IMR-90 (cell line): ENCODE measurements around the gene CATSPERB. TPM values are rescaled to one million over a fixed set of nuclear protein-coding genes. Genes with fewer than 3 reads are reported as not detected.

Source experiments
- ATAC-seq: fragments of 200-7000 bp; cut with Tn5 transposase; 2 replicates; pipeline ENCODE4 v1.9.1; 2020; ENCODE audit warnings: low read depth, mild to moderate bottlenecking, moderate library complexity
- BruUV-seq: library from RNA; stranded (reverse); fragments of 400-500 nt; replicated peaks from 2 replicates; lab custom pipeline; 2021; lab: Mats Ljungman, UMichigan
- CTCF ChIA-PET: fragments of 300-600 bp; formaldehyde crosslinking; extraction: SDS; loops from one replicate; lab custom pipeline; 2021; ENCODE audit warnings: antibody characterized with exemption; lab: Yijun Ruan, JAX
- POLR2A ChIA-PET: fragments of 300-600 bp; sonication (Branson Sonifier 250); formaldehyde crosslinking; loops from one replicate; lab custom pipeline; 2022; ENCODE audit warnings: antibody characterized with exemption; ENCODE audit not compliant: unreplicated experiment; lab: Charles Lee
- DNase-seq: peaks from one replicate; pipeline ENCODE4 v3.0.0; 2013
- H2AFZ ChIP-seq: replicated peaks from 2 replicates; pipeline ENCODE3; 2013; ENCODE audit warnings: low read length, mild to moderate bottlenecking; ENCODE audit not compliant: poor library complexity
- H2AK5ac ChIP-seq: 2 replicates; pipeline ENCODE4 v1.6.1; 2013; ENCODE audit warnings: low read depth, low read length, inconsistent platforms
- H2AK9ac ChIP-seq: replicated peaks from 2 replicates; pipeline ENCODE3; 2013; ENCODE audit warnings: mild to moderate bottlenecking, low read depth, low read length, moderate library complexity; ENCODE audit not compliant: poor library complexity
- H2BK120ac ChIP-seq: 2 replicates; pipeline ENCODE4 v1.6.1; 2013; ENCODE audit warnings: low read depth, low read length, inconsistent platforms
- H2BK15ac ChIP-seq: 3 replicates; pipeline ENCODE4 v1.6.1; 2013; ENCODE audit warnings: low read depth, low read length, inconsistent platforms
- H2BK20ac ChIP-seq: 2 replicates; pipeline ENCODE4 v1.6.1; 2013; ENCODE audit warnings: low read depth, mild to moderate bottlenecking, inconsistent platforms, low read length, moderate library complexity
- H2BK5ac ChIP-seq: 2 replicates; pipeline ENCODE4 v1.6.1; 2013; ENCODE audit warnings: mild to moderate bottlenecking, low read depth, low read length, inconsistent platforms; ENCODE audit not compliant: poor library complexity, severe bottlenecking
- H3K14ac ChIP-seq: replicated peaks from 2 replicates; pipeline ENCODE4 v1.6.1; 2013; ENCODE audit warnings: low read depth, low read length, inconsistent platforms
- H3K18ac ChIP-seq: 2 replicates; pipeline ENCODE4 v1.6.1; 2013; ENCODE audit warnings: low read depth, low read length, control low read depth
- H3K23ac ChIP-seq: 2 replicates; pipeline ENCODE4 v1.6.1; 2013; ENCODE audit warnings: low read depth, low read length, inconsistent platforms
- H3K27ac ChIP-seq: 2 replicates; pipeline ENCODE4 v1.5.1; 2013; ENCODE audit warnings: mild to moderate bottlenecking, control low read depth, low read length; ENCODE audit not compliant: insufficient read depth
- H3K27me3 ChIP-seq: 2 replicates; pipeline ENCODE4 v1.6.1; 2013; ENCODE audit warnings: low read length; ENCODE audit not compliant: control insufficient read depth, insufficient read depth
- H3K36me3 ChIP-seq: 2 replicates; pipeline ENCODE4 v1.6.1; 2013; ENCODE audit warnings: low read length, mixed read lengths; ENCODE audit not compliant: control insufficient read depth, insufficient read depth
- H3K4ac ChIP-seq: 2 replicates; pipeline ENCODE4 v1.6.1; 2013; ENCODE audit warnings: low read depth, low read length, inconsistent platforms
- H3K4me1 ChIP-seq: 2 replicates; pipeline ENCODE4 v1.6.1; 2013; ENCODE audit warnings: low read length, mixed read lengths; ENCODE audit not compliant: control insufficient read depth, insufficient read depth
- H3K4me2 ChIP-seq: 2 replicates; pipeline ENCODE4 v1.6.1; 2013; ENCODE audit warnings: low read depth, mild to moderate bottlenecking, control low read depth, low read length, moderate library complexity
- H3K4me3 ChIP-seq: 2 replicates; pipeline ENCODE4 v1.5.1; 2013; ENCODE audit warnings: low read depth, mild to moderate bottlenecking, control low read depth, low read length, moderate library complexity; ENCODE audit not compliant: insufficient read depth
- H3K56ac ChIP-seq: 2 replicates; pipeline ENCODE4 v1.6.1; 2013; ENCODE audit warnings: low read length, inconsistent platforms; ENCODE audit not compliant: insufficient read depth; ENCODE audit errors: extremely low read depth
- H3K79me1 ChIP-seq, 2 experiments: 2 replicates each; pipeline ENCODE4 v1.6.1; 2013; ENCODE audit warnings: low read length in 2 of 2, inconsistent platforms in 1 of 2, low read depth in 1 of 2
- H3K9ac ChIP-seq: 2 replicates; pipeline ENCODE4 v1.6.1; 2013; ENCODE audit warnings: low read depth, low read length, control low read depth
- H3K9me1 ChIP-seq: 2 replicates; pipeline ENCODE4 v1.6.1; 2013; ENCODE audit warnings: low read length, inconsistent platforms; ENCODE audit not compliant: insufficient read depth
- H3K9me3 ChIP-seq: 2 replicates; pipeline ENCODE4 v1.6.1; 2013; ENCODE audit warnings: low read length; ENCODE audit not compliant: control insufficient read depth, insufficient read depth
- H4K20me1 ChIP-seq: 2 replicates; pipeline ENCODE4 v1.6.1; 2013; ENCODE audit warnings: low read length, inconsistent platforms; ENCODE audit not compliant: insufficient read depth
- H4K5ac ChIP-seq: 2 replicates; pipeline ENCODE4 v1.6.1; 2013; ENCODE audit warnings: mild to moderate bottlenecking, low read depth, low read length, control low read depth
- H4K8ac ChIP-seq, 2 experiments: 2 replicates each; pipeline ENCODE4 v1.6.1; 2013; ENCODE audit warnings: low read depth in 2 of 2, low read length in 2 of 2, control low read depth in 1 of 2, inconsistent platforms in 1 of 2
- H4K91ac ChIP-seq: 2 replicates; pipeline ENCODE4 v1.6.1; 2013; ENCODE audit warnings: low read depth, low read length, inconsistent platforms; ENCODE audit not compliant: insufficient read depth
- BHLHE40 ChIP-seq: fragments of 150-350 bp; IDR thresholded peaks from 2 replicates; pipeline ENCODE4 v1.6.1; 2016; ENCODE audit warnings: mild to moderate bottlenecking, low read depth, low read length
- CHD1 ChIP-seq: IDR thresholded peaks from 2 replicates; pipeline ENCODE4 v1.6.1; 2012; ENCODE audit warnings: low read depth, low read length, improper control_type of control experiment
- FOS ChIP-seq: fragments of 150-350 bp; IDR thresholded peaks from 2 replicates; pipeline ENCODE4 v1.6.1; 2016; ENCODE audit warnings: low read depth, low read length
- MAFK ChIP-seq: IDR thresholded peaks from 2 replicates; pipeline ENCODE4 v1.6.1; 2012; ENCODE audit warnings: low read depth, low read length, improper control_type of control experiment
- MAZ ChIP-seq: IDR thresholded peaks from 2 replicates; pipeline ENCODE4 v1.6.1; 2012; ENCODE audit warnings: low read depth, mild to moderate bottlenecking, low read length, improper control_type of control experiment, moderate library complexity, borderline replicate concordance
- MXI1 ChIP-seq: IDR thresholded peaks from 2 replicates; pipeline ENCODE4 v1.6.1; 2012; ENCODE audit warnings: low read depth, mild to moderate bottlenecking, low read length, moderate library complexity, borderline replicate concordance
- NFE2L2 ChIP-seq: fragments of 150-350 bp; IDR thresholded peaks from 2 replicates; pipeline ENCODE4 v1.6.1; 2016; ENCODE audit warnings: low read depth, mild to moderate bottlenecking, low read length
- POLR2A ChIP-seq: IDR thresholded peaks from 2 replicates; pipeline ENCODE4 v1.6.1; 2012; ENCODE audit warnings: mild to moderate bottlenecking, low read depth, low read length
- RAD21 ChIP-seq: IDR thresholded peaks from 2 replicates; pipeline ENCODE4 v1.6.1; 2012; ENCODE audit warnings: low read length, improper control_type of control experiment
- RCOR1 ChIP-seq: IDR thresholded peaks from 2 replicates; pipeline ENCODE4 v1.6.1; 2012; ENCODE audit warnings: mild to moderate bottlenecking, low read length, improper control_type of control experiment; ENCODE audit not compliant: insufficient replicate concordance
- RFX5 ChIP-seq: IDR thresholded peaks from 2 replicates; pipeline ENCODE4 v1.8.0; 2012; ENCODE audit warnings: low read depth, mild to moderate bottlenecking, low read length, moderate library complexity
- SMC3 ChIP-seq: fragments of 150-350 bp; IDR thresholded peaks from 2 replicates; pipeline ENCODE4 v1.6.1; 2016; ENCODE audit warnings: low read depth, mild to moderate bottlenecking, antibody characterized with exemption, low read length, moderate library complexity
- WGBS, 2 experiments: methylation state at CpG; one replicate each; pipeline versions ENCODE4 v1.1.5 to v1.1.7; 2013; ENCODE audit warnings: missing lambda C conversion rate in 2 of 2; ENCODE audit not compliant: insufficient read length in 1 of 2; ENCODE audit errors: extremely low coverage in 2 of 2; 5-methylcytosine and 5-hydroxymethylcytosine counted together
- dilution Hi-C: fragments of 300-500 bp; cut with HindIII; formaldehyde crosslinking; loops from one replicate; pipeline ENCODE4 v1.14.3; 2018; ENCODE audit warnings: low sequenced_read_pairs; ENCODE audit not compliant: unreplicated experiment
- in situ Hi-C: fragments of 300-500 bp; cut with MboI; formaldehyde crosslinking; loops from 3 replicates; pipeline ENCODE4 v1.14.3; 2019; ENCODE audit warnings: low sequenced_read_pairs, inconsistent platforms, mixed read lengths
- intact Hi-C: fragments of 100-400 bp; cut with micrococcal nuclease; formaldehyde crosslinking; loops from 2 replicates; pipeline ENCODE4 v1.10.0; 2022
- polyA plus RNA-seq, 3 experiments: library from polyadenylated mRNA; depleted of rRNA; stranded (reverse); fragments of >200 nt; gene quantifications; 2 replicates each; pipeline ENCODE4 v1.2.3, GENCODE V29; 2012; ENCODE audit warnings: low replicate concordance in 1 of 3
- total RNA-seq: library from RNA; depleted of rRNA; stranded (reverse); fragments of >200 nt; gene quantifications from 2 replicates; pipeline ENCODE4 v1.2.3, GENCODE V29; 2012
- TF ChIP-seq, protein P1 (sequence below): conservative IDR thresholded peaks from 2 replicates; pipeline ENCODE4 v1.5.1; 2012; ENCODE audit warnings: mild to moderate bottlenecking, low read depth, low read length, improper control_type of control experiment
- TF ChIP-seq, protein P2 (sequence below): fragments of 150-350 bp; IDR thresholded peaks from 2 replicates; pipeline ENCODE4 v1.6.1; 2016; ENCODE audit warnings: low read depth, mild to moderate bottlenecking, low read length, moderate library complexity, borderline replicate concordance
- TF ChIP-seq, protein P3 (sequence below): fragments of 150-350 bp; IDR thresholded peaks from 2 replicates; pipeline ENCODE4 v1.6.1; 2017; ENCODE audit warnings: mild to moderate bottlenecking, antibody characterized with exemption, low read length, low read depth

Gene CATSPERB
- total and polyA plus RNA-seq, 2 of the 4 experiments (the other 2 are of a cell fraction): not detected

GRCh38 chr14:91580876-91581577, 150.9 kb downstream of the CATSPERB start:
- H2BK120ac ChIP-seq: no peak overlapping the region
- no peak overlapping the region for H3K18ac ChIP-seq
- no peak for TF ChIP-seq MAZ
- no peak for TF ChIP-seq MAFK
- TF ChIP-seq RFX5: no peak
- TF ChIP-seq, protein P1, sequence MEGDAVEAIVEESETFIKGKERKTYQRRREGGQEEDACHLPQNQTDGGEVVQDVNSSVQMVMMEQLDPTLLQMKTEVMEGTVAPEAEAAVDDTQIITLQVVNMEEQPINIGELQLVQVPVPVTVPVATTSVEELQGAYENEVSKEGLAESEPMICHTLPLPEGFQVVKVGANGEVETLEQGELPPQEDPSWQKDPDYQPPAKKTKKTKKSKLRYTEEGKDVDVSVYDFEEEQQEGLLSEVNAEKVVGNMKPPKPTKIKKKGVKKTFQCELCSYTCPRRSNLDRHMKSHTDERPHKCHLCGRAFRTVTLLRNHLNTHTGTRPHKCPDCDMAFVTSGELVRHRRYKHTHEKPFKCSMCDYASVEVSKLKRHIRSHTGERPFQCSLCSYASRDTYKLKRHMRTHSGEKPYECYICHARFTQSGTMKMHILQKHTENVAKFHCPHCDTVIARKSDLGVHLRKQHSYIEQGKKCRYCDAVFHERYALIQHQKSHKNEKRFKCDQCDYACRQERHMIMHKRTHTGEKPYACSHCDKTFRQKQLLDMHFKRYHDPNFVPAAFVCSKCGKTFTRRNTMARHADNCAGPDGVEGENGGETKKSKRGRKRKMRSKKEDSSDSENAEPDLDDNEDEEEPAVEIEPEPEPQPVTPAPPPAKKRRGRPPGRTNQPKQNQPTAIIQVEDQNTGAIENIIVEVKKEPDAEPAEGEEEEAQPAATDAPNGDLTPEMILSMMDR: no peak
- TF ChIP-seq RCOR1: no peak
- TF ChIP-seq FOS: no peak
- TF ChIP-seq, protein P2, sequence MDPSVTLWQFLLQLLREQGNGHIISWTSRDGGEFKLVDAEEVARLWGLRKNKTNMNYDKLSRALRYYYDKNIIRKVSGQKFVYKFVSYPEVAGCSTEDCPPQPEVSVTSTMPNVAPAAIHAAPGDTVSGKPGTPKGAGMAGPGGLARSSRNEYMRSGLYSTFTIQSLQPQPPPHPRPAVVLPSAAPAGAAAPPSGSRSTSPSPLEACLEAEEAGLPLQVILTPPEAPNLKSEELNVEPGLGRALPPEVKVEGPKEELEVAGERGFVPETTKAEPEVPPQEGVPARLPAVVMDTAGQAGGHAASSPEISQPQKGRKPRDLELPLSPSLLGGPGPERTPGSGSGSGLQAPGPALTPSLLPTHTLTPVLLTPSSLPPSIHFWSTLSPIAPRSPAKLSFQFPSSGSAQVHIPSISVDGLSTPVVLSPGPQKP: no peak
- TF ChIP-seq BHLHE40: no peak
- no peak for TF ChIP-seq POLR2A
- TF ChIP-seq RAD21: no peak
- TF ChIP-seq NFE2L2: no peak
- TF ChIP-seq MXI1: no peak
- TF ChIP-seq SMC3: no peak
- no peak for TF ChIP-seq CHD1
- TF ChIP-seq, protein P3, sequence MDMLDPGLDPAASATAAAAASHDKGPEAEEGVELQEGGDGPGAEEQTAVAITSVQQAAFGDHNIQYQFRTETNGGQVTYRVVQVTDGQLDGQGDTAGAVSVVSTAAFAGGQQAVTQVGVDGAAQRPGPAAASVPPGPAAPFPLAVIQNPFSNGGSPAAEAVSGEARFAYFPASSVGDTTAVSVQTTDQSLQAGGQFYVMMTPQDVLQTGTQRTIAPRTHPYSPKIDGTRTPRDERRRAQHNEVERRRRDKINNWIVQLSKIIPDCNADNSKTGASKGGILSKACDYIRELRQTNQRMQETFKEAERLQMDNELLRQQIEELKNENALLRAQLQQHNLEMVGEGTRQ: no peak
- no peaks in the 10 kb centered on the region for H3K4me1 ChIP-seq
- H3K14ac ChIP-seq: no peak overlapping the region
- DNase-seq: no peak
- H3K4me2 ChIP-seq: no peak overlapping the region
- no peak overlapping the region for H4K5ac ChIP-seq
- H4K91ac ChIP-seq: no peak overlapping the region
- H3K9ac ChIP-seq: no peak overlapping the region
- no peak for ATAC-seq
- H4K20me1 ChIP-seq: no peaks in the 10 kb centered on the region
- no peak overlapping the region for H2AK9ac ChIP-seq
- H2AK5ac ChIP-seq: no peak overlapping the region
- no peaks in the 10 kb centered on the region for H3K36me3 ChIP-seq
- no peak overlapping the region for H2BK20ac ChIP-seq
- no peak overlapping the region for H2BK15ac ChIP-seq
- no peaks in the 10 kb centered on the region for H3K79me1 ChIP-seq
- H3K23ac ChIP-seq: no peak overlapping the region
- no peaks in the 10 kb centered on the region for H3K9me1 ChIP-seq
- H3K27me3 ChIP-seq: no peaks in the 10 kb centered on the region
- no peak overlapping the region for H3K4me3 ChIP-seq
- no peak overlapping the region for H4K8ac ChIP-seq
- WGBS, 2 experiments: 57% methylated on average over 4 of the region's 8 CpGs; no CpG with 5 or more reads in 1 of the 2 experiments
- CTCF ChIA-PET: no interaction called here
- in situ Hi-C loops: no loop called here
- H3K27ac ChIP-seq: no peak overlapping the region
- no peak overlapping the region for H2BK5ac ChIP-seq
- dilution Hi-C loops: no loop called here
- no peak overlapping the region for H2AFZ ChIP-seq
- BruUV-seq: no TSS peak
- H3K4ac ChIP-seq: no peak overlapping the region
- POLR2A ChIA-PET: no interaction called here
- H3K9me3 ChIP-seq: no peaks in the 10 kb centered on the region; the same call in 1 of the 2 replicates
- no peak overlapping the region for H3K56ac ChIP-seq
- intact Hi-C loops: no loop called here
